HG03066 (cell line): ENCODE results near the gene CLDN19.

Source experiments
- ATAC-seq: cut with Tn5 transposase; IDR thresholded peaks from one replicate; pipeline ENCODE4 v1.9.1; 2021; ENCODE audit warnings: low read depth; ENCODE audit not compliant: unreplicated experiment

CLDN19 gene

GRCh38 chr1:42739753-42740700, at the start of gene CLDN19:
Gene CLDN19, minus strand, starts transcription at chr1:42740236. Its CDS starts 173 bp downstream, at chr1:42740063.
- ATAC-seq, result no peak

GRCh38 chr1:42788021-42788420, 48.0 kb upstream of the CLDN19 start:
- ATAC-seq, result no peak

GRCh38 chr1:42786097-42786496, 46.1 kb upstream of the CLDN19 start:
- ATAC-seq, result no peak

GRCh38 chr1:42784946-42785693, 45.1 kb upstream of the CLDN19 start, which contains the start of gene TMEM269:
Gene TMEM269, plus strand, starts transcription at chr1:42784991. Its CDS starts 4,903 bp downstream, at chr1:42789894.
- no peak for ATAC-seq

GRCh38 chr1:42784547-42784945, 44.5 kb upstream of the CLDN19 start:
- no peak for ATAC-seq

GRCh38 chr1:42783092-42783491, 43.1 kb upstream of the CLDN19 start:
- ATAC-seq, result no peak

GRCh38 chr1:42780176-42780575, 40.1 kb upstream of the CLDN19 start:
- no peak for ATAC-seq

- no peak for ATAC-seq
Measured at GRCh38 chr1:42779725-42780124, 39.7 kb upstream of the CLDN19 start.

GRCh38 chr1:42777852-42778251, 37.8 kb upstream of the CLDN19 start:
- ATAC-seq, result no peak

GRCh38 chr1:42776502-42776901, 36.5 kb upstream of the CLDN19 start:
- ATAC-seq, result no peak

GRCh38 chr1:42774928-42775526, 35.0 kb upstream of the CLDN19 start:
- no peak for ATAC-seq

- ATAC-seq, result no peak
Measured at GRCh38 chr1:42773420-42773819, 33.4 kb upstream of the CLDN19 start.

- ATAC-seq, result no peak
Measured at GRCh38 chr1:42769811-42770210, 29.8 kb upstream of the CLDN19 start.

- ATAC-seq, result no peak
Measured at GRCh38 chr1:42768172-42768571, 28.1 kb upstream of the CLDN19 start.

GRCh38 chr1:42767510-42768000, 27.5 kb upstream of the CLDN19 start:
- peak; percentile 19 for ATAC-seq

GRCh38 chr1:42766741-42767509, 26.9 kb upstream of the CLDN19 start, which contains the start of the genes C1orf50 and P3H1:
Gene C1orf50, plus strand, starts transcription at chr1:42767249. Its CDS starts 63 bp downstream, at chr1:42767312.
Gene P3H1, minus strand, starts transcription at chr1:42767028. Its CDS starts 57 bp downstream, at chr1:42766971.
- peak; percentile 84 for ATAC-seq

GRCh38 chr1:42765832-42766740, 26.1 kb upstream of the CLDN19 start:
- peak; percentile 34 for ATAC-seq

GRCh38 chr1:42765269-42765668, 25.2 kb upstream of the CLDN19 start:
- ATAC-seq, result no peak

- ATAC-seq, result no peak
Measured at GRCh38 chr1:42762269-42762668, 22.2 kb upstream of the CLDN19 start.
